Measurements from ENCODE around the gene ADAMTSL1.
"Not testable (repeated sequence)": the region's sequence is repeated elsewhere in the genome, so short reads cannot be mapped to it uniquely, and the experiment has no call there.

ADAMTSL1 gene

DNA sequence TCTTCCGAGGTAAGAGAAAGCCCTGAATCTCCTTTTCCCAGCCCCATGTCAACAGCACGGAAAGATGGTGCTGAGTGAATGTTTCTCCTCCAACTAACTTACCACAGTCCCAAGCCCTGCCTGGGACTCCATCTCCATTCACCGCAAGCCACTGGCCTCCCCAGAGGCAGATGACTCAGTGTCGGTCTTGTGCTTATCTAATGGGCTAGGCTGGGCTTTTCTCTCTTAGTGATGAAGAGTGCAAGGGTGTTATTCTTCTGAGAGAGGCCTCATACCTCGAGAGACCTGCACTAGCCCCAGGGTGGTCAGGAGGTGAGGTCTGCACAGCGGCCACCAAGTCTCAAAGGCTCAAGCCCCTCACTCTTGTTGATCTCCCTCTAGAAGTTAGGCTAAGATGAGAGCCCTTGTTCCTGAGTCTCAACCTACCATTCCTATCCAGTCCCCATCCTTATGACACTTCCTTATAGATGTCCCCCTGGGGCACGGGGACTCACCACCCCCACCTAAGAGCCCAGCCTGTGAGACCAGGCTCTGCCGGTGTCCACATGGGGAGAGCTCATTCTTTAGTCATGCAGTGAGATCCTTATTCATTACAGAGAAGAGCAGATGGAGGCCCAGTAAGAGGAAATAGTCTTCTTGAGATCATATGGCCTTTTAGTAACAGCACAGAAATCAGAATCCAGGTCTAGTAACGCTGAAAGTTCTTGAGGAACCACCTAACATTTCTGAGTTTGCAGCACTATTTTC lies 432.1 kb downstream of the ADAMTSL1 start:
- no peak for DNase-seq (ENCODE audit: low spot score)

DNA sequence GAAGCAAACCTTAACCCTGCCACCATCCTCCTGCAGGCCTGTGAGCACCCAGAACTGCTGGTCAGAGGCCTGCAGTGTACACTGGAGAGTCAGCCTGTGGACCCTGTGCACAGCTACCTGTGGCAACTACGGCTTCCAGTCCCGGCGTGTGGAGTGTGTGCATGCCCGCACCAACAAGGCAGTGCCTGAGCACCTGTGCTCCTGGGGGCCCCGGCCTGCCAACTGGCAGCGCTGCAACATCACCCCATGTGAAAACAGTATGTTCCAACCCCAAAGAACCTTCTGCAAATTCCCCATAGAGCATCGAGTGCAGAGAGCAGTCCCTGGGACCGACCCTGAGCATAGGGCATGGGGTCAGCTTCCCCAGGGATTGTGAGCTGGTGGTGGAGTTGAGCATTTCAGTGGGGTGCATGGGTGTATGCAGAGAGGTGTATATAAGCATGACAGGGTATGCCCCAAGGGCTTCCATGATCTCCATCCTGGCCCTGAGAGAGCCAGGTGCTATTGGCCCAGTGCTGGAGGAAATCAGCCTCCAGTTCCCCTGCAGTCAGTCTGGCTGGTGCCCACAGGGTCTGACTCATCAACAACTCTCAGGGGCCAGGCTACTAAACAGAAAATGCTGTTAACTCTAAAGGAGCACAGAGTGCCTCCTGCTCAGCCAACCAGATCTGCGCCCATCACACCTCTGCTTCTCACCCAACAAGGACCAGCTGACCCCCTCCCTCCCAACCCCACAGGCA lies 432.9 kb downstream of the ADAMTSL1 start:
- no peak for DNase-seq (ENCODE audit: low spot score)

DNA sequence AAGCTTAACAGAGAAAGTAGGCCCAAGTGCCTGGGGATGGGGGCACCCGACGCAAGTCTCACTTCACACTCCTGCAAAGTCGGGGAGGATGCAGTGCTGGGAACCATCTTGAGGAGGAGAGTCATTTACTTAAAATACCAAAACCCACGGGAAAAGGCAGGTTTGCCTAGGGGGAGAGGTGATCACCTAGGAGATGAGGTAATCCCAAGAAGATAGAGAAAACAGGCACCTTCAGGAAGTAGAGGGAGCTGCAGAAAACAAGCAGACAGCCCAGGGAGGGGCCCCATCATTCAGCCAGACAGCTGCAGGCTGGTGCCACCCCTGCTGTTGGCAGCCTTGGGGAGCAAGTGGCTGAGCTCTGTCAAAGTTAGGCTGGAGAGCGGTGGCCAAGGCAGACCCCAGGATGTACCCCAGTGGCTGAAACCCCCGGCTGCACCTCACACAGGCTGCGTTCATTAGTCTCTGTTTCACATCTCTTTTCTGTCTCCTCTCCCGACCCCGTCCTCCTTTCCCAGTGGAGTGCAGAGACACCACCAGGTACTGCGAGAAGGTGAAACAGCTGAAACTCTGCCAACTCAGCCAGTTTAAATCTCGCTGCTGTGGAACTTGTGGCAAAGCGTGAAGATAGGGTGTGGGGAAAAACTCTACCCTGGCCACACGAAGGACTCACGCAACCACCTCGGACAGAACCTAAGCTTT lies 434.1 kb downstream of the ADAMTSL1 start:
- DNase-seq (ENCODE audit: low spot score) = no peak

DNA sequence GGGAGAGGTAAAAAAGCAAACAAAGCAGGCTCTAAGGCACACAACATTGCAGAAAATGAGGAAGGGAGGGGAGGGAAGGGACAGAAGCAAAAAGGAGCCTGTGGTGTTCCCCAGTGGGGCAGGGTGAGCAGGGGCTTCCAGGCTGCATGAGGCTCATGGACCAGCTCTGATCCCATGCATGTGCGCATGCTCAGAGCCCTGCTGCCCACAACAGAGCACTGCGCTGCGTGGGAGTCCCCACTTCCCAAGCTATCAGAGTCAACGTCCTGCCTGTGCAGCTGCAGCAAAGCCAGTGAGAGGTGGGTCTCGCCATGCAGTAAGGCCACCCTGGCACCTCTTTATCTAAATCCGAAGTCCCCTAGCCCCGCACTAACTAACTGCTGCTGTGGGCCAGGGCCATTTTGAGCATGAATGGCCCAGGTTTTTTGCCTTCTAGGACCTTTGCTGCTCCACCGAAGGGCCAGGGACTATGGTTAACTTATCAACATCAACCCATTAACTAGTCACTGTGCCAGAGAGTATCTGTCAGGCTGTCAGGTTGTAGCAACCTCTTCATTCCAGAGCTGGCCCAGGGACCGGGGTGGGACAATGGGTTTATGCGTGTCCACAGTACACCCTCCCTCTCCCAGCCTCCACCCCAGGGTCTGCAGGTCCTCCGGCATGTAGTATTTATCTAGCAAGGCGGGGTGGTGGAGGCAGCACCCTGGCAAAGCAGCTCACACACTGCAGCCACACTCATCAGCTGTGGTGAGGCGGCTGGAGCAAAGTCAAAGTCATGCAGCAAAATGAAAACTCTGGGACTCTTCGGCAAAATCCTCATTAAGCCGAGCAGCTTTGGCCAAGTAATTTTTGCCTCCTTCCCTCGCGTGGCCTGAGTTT lies 435.4 kb downstream of the ADAMTSL1 start:
- no peak for DNase-seq (ENCODE audit: low spot score)

DNA sequence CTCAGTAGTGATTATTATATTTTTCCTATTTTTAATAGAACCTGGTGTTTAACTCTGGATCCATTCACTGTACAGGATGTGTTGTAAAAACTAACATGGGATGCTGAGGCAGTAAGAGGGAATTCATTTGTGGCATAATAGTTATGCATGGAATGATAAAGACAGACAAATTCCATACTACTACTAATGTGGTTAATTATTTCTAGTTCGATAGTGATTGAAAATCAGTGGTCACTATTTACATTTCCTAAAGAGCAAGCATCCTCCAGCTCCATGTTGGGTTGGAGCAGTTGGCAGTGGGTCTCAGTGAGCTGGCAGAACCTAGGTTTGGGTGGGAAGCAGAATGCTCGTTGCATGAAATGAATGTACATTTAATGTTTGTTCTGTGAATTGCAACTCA lies 436.5 kb downstream of the ADAMTSL1 start:
- DNase-seq (ENCODE audit: low spot score) = no peak

DNA sequence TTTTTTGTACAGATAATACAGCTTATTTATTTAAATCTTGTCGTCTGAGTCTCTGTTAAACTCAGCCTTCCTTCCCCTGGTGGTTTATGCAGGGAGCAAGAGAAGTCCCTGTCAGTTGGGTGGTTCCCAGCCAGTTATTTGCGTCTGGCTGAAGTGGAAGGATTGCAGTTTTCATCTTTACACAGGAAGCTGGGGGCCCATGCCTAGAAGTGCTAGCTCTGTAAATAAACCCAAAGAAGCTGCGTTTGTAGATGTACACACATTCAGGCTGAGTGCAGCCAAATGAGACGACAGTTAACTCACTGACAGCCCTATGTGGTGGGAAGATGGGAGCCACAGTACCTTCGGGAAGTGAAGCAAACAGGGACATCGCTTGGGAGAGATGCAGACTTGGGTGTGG lies 437.0 kb downstream of the ADAMTSL1 start:
- DNase-seq (ENCODE audit: low spot score) = no peak

DNA sequence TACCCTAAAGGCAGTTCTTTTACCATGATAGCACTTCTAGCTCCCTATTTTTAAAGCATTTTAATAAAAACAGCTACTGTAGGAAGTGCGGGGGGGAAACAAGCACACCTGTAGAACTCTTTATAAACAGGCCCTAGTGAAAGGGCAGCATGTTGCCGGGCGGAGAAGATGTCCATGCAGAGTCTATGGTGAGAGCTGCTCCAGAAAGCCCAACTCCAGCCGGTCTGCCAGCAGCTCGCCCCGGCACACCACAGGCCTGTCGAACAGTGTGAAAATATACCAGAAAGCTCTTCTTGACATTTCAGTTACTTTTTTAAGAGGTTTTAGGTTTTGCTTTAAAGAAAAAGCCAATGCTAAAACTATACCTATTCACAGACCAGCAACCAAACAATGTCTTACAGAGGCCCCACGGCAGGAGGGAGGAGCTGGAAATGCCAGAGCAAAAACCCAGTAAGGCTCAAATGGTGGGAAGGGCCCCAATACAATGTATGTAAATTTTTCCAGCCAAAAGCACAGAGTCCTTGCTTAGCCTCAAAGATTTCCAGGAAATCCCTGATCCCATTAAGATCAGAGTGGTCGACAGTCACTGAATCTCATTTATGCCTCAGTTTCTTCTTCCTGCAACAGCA lies 437.9 kb downstream of the ADAMTSL1 start:
- DNase-seq (ENCODE audit: low spot score) = no peak

DNA sequence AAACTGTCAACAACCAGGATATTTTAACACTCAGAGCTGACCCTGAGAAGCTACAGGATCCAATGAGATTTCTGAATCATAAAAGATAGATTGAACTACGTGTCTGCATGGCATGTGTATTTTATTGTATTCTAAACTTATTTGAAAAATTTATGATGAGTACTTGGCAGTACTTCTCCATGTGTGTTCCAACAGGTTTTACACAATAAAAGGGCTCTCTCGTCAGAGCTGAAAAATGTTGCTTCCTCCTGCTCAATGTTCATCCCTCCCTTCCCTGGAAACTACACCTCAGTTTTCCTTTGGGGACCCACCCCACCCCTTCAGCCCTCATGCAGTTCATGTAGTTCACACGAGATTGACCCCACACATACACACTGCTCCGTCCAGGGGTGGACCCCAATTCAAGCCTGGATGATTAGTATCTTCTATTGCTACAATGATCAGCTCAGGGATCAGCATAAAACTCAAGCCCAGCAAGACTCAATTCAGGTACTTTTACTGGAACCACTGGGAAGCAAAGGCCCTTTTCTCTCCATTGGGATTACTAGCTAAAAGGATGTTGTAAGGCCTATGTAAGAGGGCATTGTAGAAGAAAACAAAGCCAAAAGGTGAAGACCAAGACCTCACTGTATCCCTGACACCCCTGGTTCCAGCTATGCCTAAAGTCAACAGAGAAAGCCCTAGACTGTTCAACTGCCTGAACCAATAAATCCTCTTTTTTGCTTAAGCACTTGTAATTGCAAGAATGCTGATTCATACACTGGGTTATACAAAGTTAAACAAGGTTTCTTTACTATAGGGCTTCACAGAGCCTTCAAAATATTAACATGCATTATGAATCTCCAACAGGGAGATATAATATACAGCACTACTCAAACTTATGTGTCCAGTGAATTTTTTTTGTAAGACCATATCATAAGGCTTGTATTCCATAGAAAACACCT lies 446.5 kb downstream of the ADAMTSL1 start:
- DNase-seq (ENCODE audit: low spot score) = no peak

DNA sequence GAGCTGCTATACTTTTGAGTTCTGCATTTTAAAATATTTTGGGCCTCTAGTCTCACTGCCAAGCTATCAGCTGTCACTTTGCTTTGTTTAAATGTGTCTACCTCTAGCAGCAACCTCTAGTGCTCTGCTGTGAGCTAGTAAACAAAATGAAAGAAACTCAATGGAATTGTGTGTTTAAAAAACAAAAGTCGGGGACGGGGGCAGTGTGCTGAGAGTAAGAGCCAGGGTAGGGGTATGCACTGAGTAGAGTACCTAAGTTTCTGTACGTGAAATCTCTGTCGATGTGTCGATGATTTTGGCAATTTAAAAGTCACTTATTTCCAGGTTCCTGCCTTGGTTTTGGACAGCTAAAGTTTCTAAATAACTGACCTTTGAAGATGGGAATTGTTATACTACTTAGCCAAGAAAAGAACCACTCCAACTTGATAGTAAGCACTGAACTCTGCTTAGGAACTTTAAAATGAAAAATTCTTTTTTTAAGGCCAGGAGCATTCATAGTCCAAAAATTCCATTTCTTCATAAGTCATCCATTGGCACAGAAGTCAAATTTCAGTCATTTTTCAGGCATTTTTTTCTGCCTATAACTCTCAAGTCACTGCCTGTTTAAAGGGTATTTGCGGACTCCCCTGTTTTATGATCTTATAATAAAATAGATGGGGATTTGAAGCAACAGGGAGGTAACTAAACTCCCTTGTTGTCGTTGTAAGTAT lies 447.6 kb downstream of the ADAMTSL1 start:
- DNase-seq (ENCODE audit: low spot score) = no peak

DNA sequence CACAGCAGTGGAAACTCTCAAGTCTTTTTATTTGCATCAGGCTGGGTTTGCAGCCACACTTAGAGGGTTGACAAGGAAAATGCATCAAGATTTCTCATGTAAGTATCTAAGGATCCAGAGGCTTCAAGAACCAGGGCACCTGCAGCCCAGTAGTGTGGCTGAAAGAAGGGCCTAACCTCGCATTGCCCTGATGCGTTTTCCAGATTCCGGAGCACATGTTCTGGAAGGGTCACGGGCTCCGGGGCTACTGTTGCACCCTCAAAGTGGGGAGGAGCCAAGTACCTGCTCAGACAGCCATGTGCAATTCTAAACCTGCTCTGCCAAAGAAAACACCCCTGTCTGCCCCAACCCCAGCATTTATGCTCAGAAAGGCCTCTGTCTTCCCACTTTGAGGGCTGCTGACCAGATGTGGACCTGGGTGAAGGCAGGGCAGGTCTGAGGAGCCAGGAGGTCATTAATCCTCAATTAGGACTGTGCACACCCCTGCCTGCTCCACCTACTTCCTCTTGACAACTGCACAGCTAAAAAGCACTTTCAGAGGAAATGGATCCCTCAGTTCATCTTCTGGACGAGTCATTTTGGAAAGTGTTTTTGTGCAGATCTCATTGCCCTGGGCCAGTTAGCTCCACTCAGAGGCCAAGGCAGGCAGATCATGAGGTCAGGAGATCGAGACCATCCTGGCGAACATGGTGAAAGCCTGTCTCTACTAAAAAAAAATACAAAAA lies 448.4 kb downstream of the ADAMTSL1 start:
- no peak for DNase-seq (ENCODE audit: low spot score)

DNA sequence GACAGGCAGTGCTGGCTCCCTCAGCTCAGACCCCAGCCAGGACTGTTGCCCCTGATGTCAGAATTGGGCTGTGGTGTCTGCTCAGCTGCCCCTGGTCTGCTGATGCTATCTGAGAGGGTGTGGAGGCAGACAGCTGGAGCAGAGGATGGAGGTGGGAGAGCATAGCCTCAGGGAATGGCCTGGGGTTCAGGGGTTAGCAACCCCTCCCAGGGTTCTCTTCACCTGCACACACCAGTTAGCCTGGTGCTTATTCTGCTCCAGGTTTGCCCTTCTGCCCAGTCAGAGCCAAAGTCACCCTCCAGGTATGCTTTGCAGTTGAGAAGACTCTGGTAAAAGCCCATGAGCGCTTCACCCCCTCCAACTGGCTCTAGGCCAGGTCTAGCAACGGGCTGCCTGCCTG lies 449.2 kb downstream of the ADAMTSL1 start:
- no peak for DNase-seq (ENCODE audit: low spot score)

DNA sequence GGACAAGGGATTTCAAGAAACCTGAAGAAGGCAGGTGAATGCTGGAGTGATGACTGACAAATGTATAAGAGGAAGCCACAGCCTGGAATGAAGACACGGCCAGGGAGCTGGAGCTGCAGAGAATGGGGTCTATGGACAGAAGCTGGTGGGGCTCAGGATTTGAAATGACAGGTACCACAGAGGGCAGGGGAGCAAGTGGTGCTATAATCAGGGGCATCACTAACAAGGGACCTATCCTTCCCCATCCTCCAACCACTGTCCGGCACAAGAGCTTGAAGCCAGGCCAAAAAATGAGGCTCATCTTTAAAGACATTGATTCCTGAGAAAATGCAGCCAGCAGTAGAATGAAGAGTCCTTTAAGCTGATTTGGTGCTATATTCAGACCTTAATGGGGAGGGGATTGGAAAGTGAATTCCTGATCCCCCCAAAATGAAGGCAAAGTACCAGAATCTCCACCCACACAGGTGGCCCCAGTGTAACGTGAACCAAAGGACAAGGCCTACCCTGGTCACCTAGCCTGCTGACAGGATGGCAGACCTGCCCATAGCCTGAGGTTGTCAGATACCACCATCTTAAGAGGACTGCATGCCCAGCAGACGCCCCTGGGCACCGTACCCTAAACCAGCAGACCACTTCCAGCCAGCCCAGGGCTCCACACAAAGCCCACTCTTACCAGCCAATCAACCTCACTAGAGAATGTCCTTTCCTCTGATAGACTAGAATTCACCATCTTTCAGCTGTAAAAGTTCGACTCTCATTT lies 449.9 kb downstream of the ADAMTSL1 start:
- no peak for DNase-seq (ENCODE audit: low spot score)

DNA sequence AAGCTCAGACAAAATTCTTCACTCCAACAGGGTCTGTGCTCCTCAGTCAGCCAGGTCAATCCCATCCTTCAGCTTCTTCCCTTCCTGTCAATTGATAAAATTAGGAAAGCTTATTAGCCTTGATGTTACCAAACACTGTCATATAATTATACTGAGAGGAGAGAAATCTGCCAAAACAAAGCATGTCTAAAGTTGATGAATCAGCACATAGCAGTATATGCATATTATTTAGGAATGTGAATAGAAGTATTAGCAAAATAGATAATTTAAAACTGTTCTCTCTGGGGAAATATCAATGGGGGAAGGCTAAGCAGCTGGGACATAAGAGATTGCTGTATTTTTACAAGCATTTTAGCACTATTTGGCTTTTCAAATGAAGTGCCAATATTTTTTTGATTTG lies 451.9 kb downstream of the ADAMTSL1 start:
- no peak for DNase-seq (ENCODE audit: low spot score)

DNA sequence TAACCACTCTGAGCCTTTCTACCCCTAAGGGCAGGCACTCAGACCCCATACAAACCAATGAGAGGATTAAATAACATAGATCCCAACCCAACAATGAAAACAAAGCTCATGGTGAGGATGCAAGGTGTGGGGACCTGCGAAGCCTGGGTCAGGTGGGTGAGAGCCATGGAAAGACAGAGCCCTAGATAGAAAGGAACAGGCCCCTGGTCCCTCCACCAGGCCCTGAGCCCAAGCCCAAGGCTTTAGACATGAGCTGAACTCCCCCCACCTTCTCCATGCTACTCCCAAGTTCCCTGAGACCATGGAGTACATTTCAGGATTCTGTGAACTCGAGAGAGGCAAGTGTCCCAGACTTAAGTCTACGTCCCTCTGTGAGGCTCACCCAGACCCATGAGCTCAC lies 452.6 kb downstream of the ADAMTSL1 start:
- DNase-seq (ENCODE audit: low spot score) = no peak

DNA sequence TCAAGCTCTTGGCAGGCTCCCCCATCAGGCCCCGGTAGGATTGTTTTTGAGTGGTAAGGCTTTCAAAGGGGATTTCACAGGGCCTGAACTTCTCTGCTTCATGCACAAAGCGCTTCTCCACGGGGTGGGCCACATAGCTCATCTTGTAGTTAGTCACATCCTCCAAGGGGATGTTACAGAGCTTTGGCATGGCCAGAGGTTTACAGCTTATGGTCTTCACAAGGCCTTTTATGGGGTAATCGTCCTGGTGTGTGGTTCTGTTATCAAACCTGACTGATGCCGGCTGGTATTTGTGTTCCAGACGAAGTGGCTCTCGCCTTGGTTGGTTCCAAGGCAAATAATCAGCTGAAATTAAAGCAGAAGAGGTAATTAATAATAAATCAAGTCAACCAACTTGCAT lies 454.8 kb downstream of the ADAMTSL1 start:
- no peak for DNase-seq (ENCODE audit: low spot score)

DNA sequence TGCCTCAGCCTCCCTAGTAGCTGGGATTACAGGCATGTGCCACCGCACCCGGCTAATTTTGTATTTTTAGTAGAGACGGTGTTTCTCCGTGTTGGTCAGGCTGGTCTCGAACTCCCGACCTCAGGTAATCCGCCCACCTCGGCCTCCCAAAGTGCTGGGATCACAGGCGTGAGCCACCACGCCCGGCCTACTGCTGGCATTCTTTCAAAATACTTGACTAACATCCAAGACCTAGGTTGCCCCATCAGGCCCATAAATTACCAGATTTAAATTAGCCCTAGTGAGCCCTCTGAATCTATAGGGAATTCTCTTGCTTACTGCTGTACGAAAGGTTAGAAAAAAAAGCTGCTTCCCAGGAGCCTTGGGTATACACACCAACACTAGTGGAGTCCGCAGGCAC lies 456.7 kb downstream of the ADAMTSL1 start:
- not testable (repeated sequence) for DNase-seq (ENCODE audit: low spot score)

DNA sequence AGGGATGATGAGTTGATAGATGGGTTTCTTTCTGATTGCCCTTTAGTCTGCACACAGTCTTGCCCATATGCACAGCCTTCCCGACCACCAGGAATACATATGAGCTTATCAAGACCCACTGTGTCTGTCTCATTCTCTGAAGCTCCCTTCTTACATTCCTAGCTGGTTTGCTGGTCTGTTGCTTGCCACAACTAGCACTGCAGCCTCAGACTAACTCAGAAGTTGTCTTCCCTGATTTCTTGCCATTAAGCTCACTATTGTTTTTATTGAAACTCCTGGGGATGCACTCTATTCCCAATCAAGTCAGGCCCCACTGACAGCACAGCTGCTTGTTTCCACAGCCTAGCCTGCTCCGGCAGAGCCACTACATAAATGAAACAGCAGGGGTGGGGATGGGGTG lies 461.6 kb downstream of the ADAMTSL1 start:
- no peak for DNase-seq (ENCODE audit: low spot score)

DNA sequence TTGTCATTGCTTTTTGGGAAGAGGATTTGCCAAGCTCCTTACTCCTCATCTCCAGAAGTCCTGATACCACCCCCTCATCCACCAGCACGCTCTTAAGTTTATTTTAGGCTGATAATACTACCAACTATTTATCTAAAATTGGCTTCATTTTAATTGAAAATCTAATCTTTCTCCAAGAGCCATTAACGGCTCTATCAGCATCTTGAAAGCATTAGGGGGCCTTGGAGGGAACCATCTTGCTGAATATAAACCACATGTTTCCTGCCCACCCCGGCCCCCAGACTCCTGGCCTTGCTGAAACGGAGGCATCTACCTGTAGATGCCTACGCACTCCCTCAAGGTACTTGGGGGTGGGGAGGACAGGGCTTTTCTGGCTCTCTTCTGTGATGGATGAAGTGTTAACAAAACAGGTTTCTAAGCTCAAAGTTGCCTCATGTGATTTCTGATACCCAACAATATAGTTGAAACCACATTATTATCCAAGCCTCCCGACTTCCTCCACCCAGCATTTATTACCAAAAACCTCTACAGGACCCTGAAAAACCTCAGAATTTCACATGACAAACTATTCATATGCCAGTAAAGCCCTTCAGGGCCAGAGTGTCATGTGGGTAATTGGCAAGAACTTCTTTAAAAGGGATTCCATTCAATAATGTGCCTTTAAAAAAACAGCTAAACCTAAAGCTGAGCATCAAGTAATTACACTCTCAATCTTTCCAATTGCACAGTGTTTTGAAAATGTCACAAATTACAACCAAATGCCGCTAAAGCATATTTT lies 462.3 kb downstream of the ADAMTSL1 start:
- DNase-seq (ENCODE audit: low spot score) = no peak

Data from CD4-positive, alpha-beta T cell treated with Interleukin-6 at 100 ng/mL for 8 hours (primary cell).